Cardiac muscle cell (in vitro differentiated cells and primary cell): Measurements from ENCODE around the gene GLRA3. TPM values are rescaled to one million over a fixed set of nuclear protein-coding genes. Genes with fewer than 3 reads are reported as not detected.
"Not testable (repeated sequence)": the region's sequence is repeated elsewhere in the genome, so short reads cannot be mapped to it uniquely, and the experiment has no call there.

Experiments used
- DNase-seq, 2 donors: peaks; one replicate each; pipeline versions ENCODE4 v3.0.0 to v3.0.0-alpha.2; 2010 to 2017; ENCODE audit warnings: low read depth in 1 of 2, low spot score in 1 of 2
- H3K27ac ChIP-seq: fragments of 200-600 bp; sonication (generic); 2 replicates; pipeline ENCODE4 v1.5.1; 2016
- H3K27me3 ChIP-seq: fragments of 200-600 bp; sonication (generic); 2 replicates; pipeline ENCODE4 v1.6.0; 2016; ENCODE audit warnings: control low read depth
- H3K36me3 ChIP-seq: fragments of 200-600 bp; sonication (generic); 2 replicates; pipeline ENCODE4 v1.5.1; 2016; ENCODE audit warnings: control low read depth
- H3K4me1 ChIP-seq: fragments of 200-600 bp; sonication (generic); 2 replicates; pipeline ENCODE4 v1.8.1; 2017; ENCODE audit warnings: low read depth, mild to moderate bottlenecking, mixed run types
- H3K4me3 ChIP-seq: fragments of 200-600 bp; sonication (generic); 2 replicates; pipeline ENCODE4 v1.5.1; 2016; ENCODE audit warnings: mild to moderate bottlenecking
- H3K9me3 ChIP-seq: fragments of 200-600 bp; sonication (generic); 2 replicates; pipeline ENCODE4 v1.5.1; 2017; ENCODE audit warnings: low read depth, mild to moderate bottlenecking, control low read depth
- CTCF ChIP-seq: IDR thresholded peaks from 2 replicates; pipeline ENCODE4 v1.5.1; 2012; ENCODE audit warnings: low read depth, mild to moderate bottlenecking, low read length
- polyA plus RNA-seq: library from polyadenylated mRNA; unstranded; fragments of >200 nt; fragmentation: Nextera tagmentation; extraction: Ambion mirVana; gene quantifications from 2 replicates; pipeline ENCODE4 v1.2.1, GENCODE V29; 2016
- total RNA-seq: library from RNA; depleted of rRNA; stranded (reverse); fragments of >200 nt; gene quantifications from 2 replicates; pipeline ENCODE4 v1.2.3, GENCODE V29; 2016

Gene GLRA3
- total and polyA plus RNA-seq, 2 experiments from 2014 or later, result not detected

GRCh38 chr4:174696657-174697056 lies 132.4 kb downstream of the GLRA3 start:
- Histone ChIP-seq H3K9me3 (no peaks in the 10 kb centered on the region), H3K4me3 (no peak overlapping the region), H3K4me1 (no peaks in the 10 kb centered on the region), H3K27ac (no peak overlapping the region), H3K36me3 (no peaks in the 10 kb centered on the region), H3K27me3 (no peaks in the 10 kb centered on the region)
- no peak for TF ChIP-seq CTCF
- peak in 1 of 2 donors; percentile 17 for DNase-seq

- H3K27me3 ChIP-seq, H3K4me3 ChIP-seq, H3K27ac ChIP-seq, H3K9me3 ChIP-seq, H3K36me3 ChIP-seq, DNase-seq, H3K4me1 ChIP-seq: not testable (repeated sequence)
Observed at GRCh38 chr4:174691876-174692275, 137.2 kb downstream of the GLRA3 start.

- DNase-seq, result no peak
- H3K27ac ChIP-seq, result no peak overlapping the region
- no peak for TF ChIP-seq CTCF
Observed at GRCh38 chr4:174690665-174691064, 138.4 kb downstream of the GLRA3 start.

GRCh38 chr4:174689618-174690017 lies 139.4 kb downstream of the GLRA3 start:
- Histone ChIP-seq H3K27me3 (no peaks in the 10 kb centered on the region), H3K4me1 (no peaks in the 10 kb centered on the region), H3K9me3 (no peaks in the 10 kb centered on the region), H3K4me3 (no peak overlapping the region), H3K27ac (no peak overlapping the region), H3K36me3 (no peaks in the 10 kb centered on the region)
- no peak for TF ChIP-seq CTCF
- no peak for DNase-seq

More at GRCh38 chr4:174690665-174691064, 138.4 kb downstream of the GLRA3 start:
- Histone ChIP-seq H3K36me3 (no peaks in the 10 kb centered on the region), H3K27me3 (no peaks in the 10 kb centered on the region), H3K4me1 (no peaks in the 10 kb centered on the region), H3K4me3 (no peak overlapping the region), H3K9me3 (no peaks in the 10 kb centered on the region)

- Histone ChIP-seq H3K36me3 (no peaks in the 10 kb centered on the region), H3K4me1 (no peaks in the 10 kb centered on the region), H3K27ac (no peak overlapping the region), H3K27me3 (no peaks in the 10 kb centered on the region), H3K4me3 (no peak overlapping the region), H3K9me3 (no peaks in the 10 kb centered on the region)
- no peak for TF ChIP-seq CTCF
- DNase-seq, result no peak
Observed at GRCh38 chr4:174686826-174687225, 142.2 kb downstream of the GLRA3 start.

- Histone ChIP-seq H3K4me1 (no peaks in the 10 kb centered on the region), H3K27ac (no peak overlapping the region), H3K27me3 (no peaks in the 10 kb centered on the region), H3K36me3 (no peaks in the 10 kb centered on the region), H3K9me3 (no peaks in the 10 kb centered on the region), H3K4me3 (no peak overlapping the region)
- TF ChIP-seq CTCF, result no peak
- DNase-seq, result peak in 1 of 2 donors; percentile 77
Observed at GRCh38 chr4:174681723-174682300, 147.2 kb downstream of the GLRA3 start.
